GM12873 (cell line): ENCODE measurements around the gene NLRX1.

Experiments
- CTCF ChIP-seq: IDR thresholded peaks from 2 replicates; pipeline ENCODE4 v1.5.1; 2012; ENCODE audit warnings: low read depth, mild to moderate bottlenecking, moderate library complexity, low read length, control low read depth; ENCODE audit not compliant: insufficient read depth; ENCODE audit errors: missing control alignments

NLRX1 gene

GRCh38 chr11:119126675-119127268 is 41.8 kb upstream of the NLRX1 start:
- TF ChIP-seq CTCF = no peak

- no peak for TF ChIP-seq CTCF
Observed at GRCh38 chr11:119130662-119131061, 37.9 kb upstream of the NLRX1 start.

- TF ChIP-seq CTCF = peak; percentile 73
Observed at GRCh38 chr11:119134389-119134978, 34.0 kb upstream of the NLRX1 start.

- TF ChIP-seq CTCF = peak; percentile 66
Observed at GRCh38 chr11:119144825-119145486, 23.6 kb upstream of the NLRX1 start.

- no peak for TF ChIP-seq CTCF
Observed at GRCh38 chr11:119145551-119145950, 23.0 kb upstream of the NLRX1 start.

- TF ChIP-seq CTCF = no peak
Observed at GRCh38 chr11:119147604-119148333, 20.8 kb upstream of the NLRX1 start.

GRCh38 chr11:119148720-119149017 is 19.9 kb upstream of the NLRX1 start:
- no peak for TF ChIP-seq CTCF
